CD8-positive, alpha-beta memory T cell (primary cell): Measurements from ENCODE around the gene AVL9. TPM values are rescaled to one million over a fixed set of nuclear protein-coding genes. Genes with fewer than 3 reads are reported as not detected.

Experiments
- CTCF ChIA-PET: fragments of 350-600 bp; sonication (Branson Sonifier 250); formaldehyde crosslinking; loops from one replicate; lab custom pipeline; 2021; ENCODE audit warnings: antibody characterized with exemption; lab: Charles Lee
- POLR2A ChIA-PET: fragments of 350-600 bp; sonication (Branson Sonifier 250); formaldehyde crosslinking; loops from one replicate; lab custom pipeline; 2021; ENCODE audit warnings: antibody characterized with exemption; lab: Charles Lee
- DNase-seq, 5 donors: peaks; one replicate each; pipeline versions ENCODE4 v3.0.0 to v3.0.0-alpha.2; 2020 to 2022; ENCODE audit warnings: mixed read lengths in 1 of 5
- H3K27ac ChIP-seq: one replicate; pipeline ENCODE4 v1.7.0; 2013; ENCODE audit warnings: low read depth, mild to moderate bottlenecking, low read length, moderate library complexity
- H3K27me3 ChIP-seq: 2 replicates; pipeline ENCODE4 v1.7.0; 2013; ENCODE audit warnings: low read length, mild to moderate bottlenecking; ENCODE audit not compliant: insufficient read depth, poor library complexity, severe bottlenecking
- H3K36me3 ChIP-seq: 2 replicates; pipeline ENCODE4 v1.7.0; 2013; ENCODE audit warnings: mild to moderate bottlenecking, low read length, moderate library complexity; ENCODE audit not compliant: insufficient read depth
- H3K4me1 ChIP-seq: 2 replicates; pipeline ENCODE4 v1.7.0; 2013; ENCODE audit warnings: mild to moderate bottlenecking, low read length, moderate library complexity; ENCODE audit not compliant: insufficient read depth
- H3K4me3 ChIP-seq: 2 replicates; pipeline ENCODE4 v1.7.0; 2013; ENCODE audit warnings: mild to moderate bottlenecking, low read length
- H3K9me3 ChIP-seq: 2 replicates; pipeline ENCODE4 v1.7.0; 2013; ENCODE audit warnings: mild to moderate bottlenecking, low read length
- H3K27ac Mint-ChIP-seq, 8 donors: one replicate each; pipeline ENCODE4 v1.8.0; 2020 to 2021; ENCODE audit warnings: mixed read lengths in 8 of 8, mild to moderate bottlenecking in 6 of 8, inconsistent platforms in 3 of 8, moderate library complexity in 3 of 8
- H3K27me3 Mint-ChIP-seq, 2 donors: one replicate each; pipeline ENCODE4 v1.8.0; 2020 to 2021; ENCODE audit warnings: mixed read lengths in 2 of 2, mild to moderate bottlenecking in 1 of 2, moderate library complexity in 1 of 2
- H3K36me3 Mint-ChIP-seq, 3 donors: one replicate each; pipeline ENCODE4 v1.8.0; 2020 to 2021; ENCODE audit warnings: mixed read lengths in 3 of 3, inconsistent platforms in 1 of 3, mild to moderate bottlenecking in 1 of 3
- H3K4me1 Mint-ChIP-seq, 3 donors: one replicate each; pipeline ENCODE4 v1.8.0; 2020 to 2021; ENCODE audit warnings: mixed read lengths in 3 of 3, inconsistent platforms in 1 of 3, mild to moderate bottlenecking in 1 of 3
- H3K4me3 Mint-ChIP-seq, 7 donors: one replicate each; pipeline ENCODE4 v1.8.0; 2020 to 2021; ENCODE audit warnings: mixed read lengths in 7 of 7, mild to moderate bottlenecking in 6 of 7, moderate library complexity in 4 of 7, inconsistent platforms in 2 of 7
- H3K9me3 Mint-ChIP-seq, 5 donors: one replicate each; pipeline ENCODE4 v1.8.0; 2020 to 2022; ENCODE audit warnings: mixed read lengths in 5 of 5, mild to moderate bottlenecking in 3 of 5, moderate library complexity in 2 of 5, inconsistent platforms in 1 of 5
- polyA plus RNA-seq: library from polyadenylated mRNA; unstranded; fragments of 300-500 nt; fragmentation: Illumina TruSeq; gene quantifications from one replicate; pipeline ENCODE4 v1.2.3, GENCODE V29; 2021
- total RNA-seq, 2 experiments: library from RNA; stranded (reverse); gene quantifications; one replicate each; pipeline ENCODE4 v1.2.3, GENCODE V29; 2021

The AVL9 gene
- total RNA-seq, result 10 to 100 TPM; 49.6 to 57.0 TPM
- 11.0 TPM for polyA plus RNA-seq

DNA sequence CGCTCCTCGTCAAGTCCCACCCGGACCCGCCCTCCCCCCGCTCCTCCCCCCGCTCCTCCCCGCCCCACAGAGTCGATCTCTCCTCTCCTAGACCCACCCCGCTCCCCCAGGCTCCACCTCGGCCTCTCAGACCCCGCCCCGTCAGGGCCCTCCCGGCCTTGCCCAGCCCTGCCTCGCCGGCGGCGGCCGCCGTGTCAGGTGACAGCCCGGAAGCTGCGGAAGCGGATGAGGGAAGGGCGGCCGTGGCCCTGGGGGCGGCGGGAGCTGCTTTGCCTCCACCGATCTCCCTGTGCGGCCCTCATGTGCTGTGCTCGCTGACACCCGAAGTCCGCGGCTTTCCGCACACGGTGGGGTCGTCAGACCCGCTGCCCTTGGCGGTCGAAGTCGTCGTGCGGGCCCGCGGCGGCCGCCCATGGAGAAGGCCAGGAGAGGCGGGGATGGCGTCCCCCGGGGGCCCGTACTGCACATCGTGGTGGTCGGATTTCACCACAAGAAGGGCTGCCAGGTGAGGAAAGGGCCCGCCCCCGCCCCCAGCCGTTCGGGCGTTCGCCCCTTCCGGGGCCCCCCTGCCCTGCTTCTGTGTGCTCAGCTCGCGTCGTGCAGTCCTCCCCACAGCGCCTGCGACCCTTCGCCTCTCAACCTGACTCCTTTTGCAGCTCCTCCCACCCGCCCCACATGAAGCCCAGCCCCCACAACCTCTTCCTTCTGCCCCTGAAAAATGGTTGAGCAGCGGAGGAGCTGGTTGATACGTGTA lies at the start of gene AVL9:
Gene AVL9 (plus strand): TSS at position 192 of the 754 bp plus-strand sequence. CDS start 221 bp downstream, at position 413.
- Mint-ChIP-seq H3K27me3 (no peaks in the 10 kb centered on the region), H3K27ac (peak within 1 kb of the TSS; percentile 82 to 98 (median 97)), H3K4me1 (peaks cover 29 to 56% (median 44%) of the 10 kb centered on the region in 3 donors), H3K36me3 (peaks cover 0 to 28% (median 0%) of the 10 kb centered on the region in 3 donors), H3K4me3 (peak within 1 kb of the TSS; percentile 86 to 96 (median 95)), H3K9me3 (no peaks in the 10 kb centered on the region)
- CTCF ChIA-PET, result interaction anchor here (1.0 to 1.3 kb wide), 2 partner anchors 21 to 48 kb away, joined by 3 read pairs; no protein-coding TSS in a partner anchor
- H3K4me1 ChIP-seq, result peaks cover 31% of the 10 kb centered on the region
- H3K4me3 ChIP-seq, result peak within 1 kb of the TSS; percentile 91
- POLR2A ChIA-PET, result interaction anchor here (0.6 to 2.0 kb wide), 9 partner anchors 10 to 567 kb away, joined by 3 to 10 read pairs (median 3); partner anchors contain the start of genes KBTBD2 and NT5C3A
- no peaks in the 10 kb centered on the region for H3K9me3 ChIP-seq
- no peaks in the 10 kb centered on the region for H3K36me3 ChIP-seq
- peak; percentile 99 for DNase-seq
- peak within 1 kb of the TSS; percentile 96 for H3K27ac ChIP-seq
- H3K27me3 ChIP-seq, result no peaks in the 10 kb centered on the region

- peaks cover 10 to 29% of the 10 kb centered on the region in 2 donors for H3K27me3 Mint-ChIP-seq
- no peak overlapping the region for H3K27ac ChIP-seq
- H3K9me3 Mint-ChIP-seq, result peaks cover 0 to 6% (median 4%) of the 10 kb centered on the region in 5 donors
- H3K4me3 Mint-ChIP-seq, result no peak overlapping the region
- no peaks in the 10 kb centered on the region for H3K36me3 Mint-ChIP-seq
- ChIA-PET CTCF (no interaction called here), POLR2A (no interaction called here)
- H3K27ac Mint-ChIP-seq, result no peak overlapping the region
- H3K36me3 ChIP-seq, result no peaks in the 10 kb centered on the region
- DNase-seq, result no peak
- no peaks in the 10 kb centered on the region for H3K27me3 ChIP-seq
- no peaks in the 10 kb centered on the region for H3K4me1 Mint-ChIP-seq
- no peaks in the 10 kb centered on the region for H3K9me3 ChIP-seq
- H3K4me1 ChIP-seq, result no peaks in the 10 kb centered on the region
- no peak overlapping the region for H3K4me3 ChIP-seq
Observed at GRCh38 chr7:32447218-32447617, 48.1 kb upstream of the AVL9 start.

GRCh38 chr7:32453341-32454011 lies 41.8 kb upstream of the AVL9 start:
- Histone ChIP-seq H3K4me3 (no peak overlapping the region), H3K4me1 (no peaks in the 10 kb centered on the region), H3K27ac (no peak overlapping the region), H3K36me3 (no peaks in the 10 kb centered on the region), H3K27me3 (no peaks in the 10 kb centered on the region), H3K9me3 (no peaks in the 10 kb centered on the region)
- DNase-seq, result no peak
- no peak overlapping the region for H3K4me3 Mint-ChIP-seq
- CTCF ChIA-PET, result no interaction called here
- POLR2A ChIA-PET, result no interaction called here
- no peak overlapping the region for H3K27ac Mint-ChIP-seq
- peaks cover 0 to 2% (median 0%) of the 10 kb centered on the region in 5 donors for H3K9me3 Mint-ChIP-seq
- H3K4me1 Mint-ChIP-seq, result no peaks in the 10 kb centered on the region
- H3K36me3 Mint-ChIP-seq, result no peaks in the 10 kb centered on the region
- H3K27me3 Mint-ChIP-seq, result peaks cover 14 to 43% of the 10 kb centered on the region in 2 donors

- H3K4me3 ChIP-seq, result no peak overlapping the region
Observed at GRCh38 chr7:32458025-32458424, 37.3 kb upstream of the AVL9 start.

GRCh38 chr7:32459788-32460187 lies 35.5 kb upstream of the AVL9 start:
- POLR2A ChIA-PET, result no interaction called here
- Mint-ChIP-seq H3K9me3 (no peaks in the 10 kb centered on the region), H3K36me3 (no peaks in the 10 kb centered on the region), H3K4me3 (no peak overlapping the region), H3K27me3 (peaks cover 15 to 33% of the 10 kb centered on the region in 2 donors), H3K4me1 (no peaks in the 10 kb centered on the region), H3K27ac (no peak overlapping the region)
- Histone ChIP-seq H3K27ac (no peak overlapping the region), H3K9me3 (no peaks in the 10 kb centered on the region), H3K4me3 (no peak overlapping the region), H3K27me3 (no peaks in the 10 kb centered on the region), H3K36me3 (no peaks in the 10 kb centered on the region), H3K4me1 (no peaks in the 10 kb centered on the region)
- CTCF ChIA-PET, result no interaction called here
- no peak for DNase-seq

More at GRCh38 chr7:32458025-32458424, 37.3 kb upstream of the AVL9 start:
- no peaks in the 10 kb centered on the region for H3K9me3 ChIP-seq
- H3K36me3 Mint-ChIP-seq, result no peaks in the 10 kb centered on the region
- peaks cover 16 to 50% of the 10 kb centered on the region in 2 donors for H3K27me3 Mint-ChIP-seq
- H3K27me3 ChIP-seq, result no peaks in the 10 kb centered on the region
- H3K4me1 Mint-ChIP-seq, result no peaks in the 10 kb centered on the region
- ChIA-PET CTCF (interaction anchor here (1.5 kb wide), 1 partner anchor 9 kb away, joined by 5 read pairs; no protein-coding TSS in a partner anchor), POLR2A (no interaction called here)
- H3K27ac ChIP-seq, result no peak overlapping the region
- no peak for DNase-seq
- no peak overlapping the region for H3K27ac Mint-ChIP-seq
- H3K4me1 ChIP-seq, result no peaks in the 10 kb centered on the region
- no peaks in the 10 kb centered on the region for H3K9me3 Mint-ChIP-seq
- H3K4me3 Mint-ChIP-seq, result no peak overlapping the region
- H3K36me3 ChIP-seq, result no peaks in the 10 kb centered on the region

DNA sequence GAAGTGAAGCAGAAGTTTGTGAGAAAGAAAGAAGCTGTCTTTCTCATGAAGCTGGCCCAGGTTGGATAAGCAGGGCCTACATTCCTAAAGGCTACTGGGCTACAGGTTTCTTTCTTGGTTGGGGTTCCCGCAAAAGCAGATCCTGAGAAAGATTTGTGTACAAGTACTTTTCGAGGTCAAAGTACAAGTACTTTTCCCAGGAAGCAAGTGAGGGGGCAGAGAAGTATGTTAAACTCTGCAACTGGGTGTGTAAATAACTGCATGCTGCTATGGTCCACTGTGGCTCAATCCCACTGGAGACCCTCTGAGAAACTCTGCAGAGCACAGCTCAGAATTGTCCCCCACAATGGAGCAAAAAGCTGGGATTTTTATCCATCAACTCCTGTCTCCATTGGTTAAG lies 33.8 kb upstream of the AVL9 start:
- no peak overlapping the region for H3K27ac ChIP-seq
- Mint-ChIP-seq H3K36me3 (no peaks in the 10 kb centered on the region), H3K4me1 (no peaks in the 10 kb centered on the region), H3K4me3 (no peak overlapping the region), H3K27me3 (peaks cover 15 to 30% of the 10 kb centered on the region in 2 donors), H3K9me3 (no peaks in the 10 kb centered on the region), H3K27ac (no peak overlapping the region)
- H3K36me3 ChIP-seq, result no peaks in the 10 kb centered on the region
- POLR2A ChIA-PET, result no interaction called here
- DNase-seq, result no peak
- H3K4me3 ChIP-seq, result no peak overlapping the region
- no peaks in the 10 kb centered on the region for H3K27me3 ChIP-seq
- H3K4me1 ChIP-seq, result no peaks in the 10 kb centered on the region
- H3K9me3 ChIP-seq, result no peaks in the 10 kb centered on the region
- CTCF ChIA-PET, result no interaction called here

DNA sequence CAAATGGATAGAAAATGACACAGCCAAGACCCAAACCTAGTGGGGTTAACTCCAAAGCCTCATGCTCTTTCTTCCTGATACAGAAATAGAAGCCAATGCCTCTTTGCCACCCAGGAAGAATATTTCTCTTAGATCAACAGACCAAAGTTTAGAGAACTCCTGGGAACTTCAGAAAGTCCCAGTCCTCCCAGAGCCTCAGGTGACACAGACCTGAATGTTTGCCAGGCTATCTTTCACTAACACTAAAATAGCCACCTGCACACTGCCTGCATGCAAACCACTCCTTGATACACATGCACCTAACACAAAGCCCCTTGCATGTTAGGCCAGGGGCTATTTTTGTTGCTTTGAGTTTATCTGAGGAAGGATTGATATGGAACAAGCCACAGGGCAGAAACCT lies 32.8 kb upstream of the AVL9 start:
- ChIA-PET CTCF (no interaction called here), POLR2A (no interaction called here)
- H3K27ac Mint-ChIP-seq, result no peak overlapping the region
- Histone ChIP-seq H3K27me3 (no peaks in the 10 kb centered on the region), H3K36me3 (no peaks in the 10 kb centered on the region), H3K27ac (no peak overlapping the region), H3K4me3 (no peak overlapping the region), H3K4me1 (no peaks in the 10 kb centered on the region), H3K9me3 (no peaks in the 10 kb centered on the region)
- DNase-seq, result no peak
- H3K36me3 Mint-ChIP-seq, result no peaks in the 10 kb centered on the region
- H3K9me3 Mint-ChIP-seq, result no peaks in the 10 kb centered on the region
- peaks cover 11 to 23% of the 10 kb centered on the region in 2 donors for H3K27me3 Mint-ChIP-seq
- no peaks in the 10 kb centered on the region for H3K4me1 Mint-ChIP-seq
- H3K4me3 Mint-ChIP-seq, result no peak overlapping the region

GRCh38 chr7:32462977-32463376 lies 32.3 kb upstream of the AVL9 start:
- no peak for DNase-seq
- Mint-ChIP-seq H3K4me1 (no peaks in the 10 kb centered on the region), H3K4me3 (no peak overlapping the region)

More at GRCh38 chr7:32462977-32463376, 32.3 kb upstream of the AVL9 start:
- ChIA-PET CTCF (no interaction called here), POLR2A (no interaction called here)
- H3K36me3 ChIP-seq, result no peaks in the 10 kb centered on the region
- H3K27me3 ChIP-seq, result no peaks in the 10 kb centered on the region
- no peaks in the 10 kb centered on the region for H3K4me1 ChIP-seq
- Mint-ChIP-seq H3K27ac (no peak overlapping the region), H3K9me3 (no peaks in the 10 kb centered on the region), H3K27me3 (peaks cover 11 to 21% of the 10 kb centered on the region in 2 donors), H3K36me3 (no peaks in the 10 kb centered on the region)
- H3K27ac ChIP-seq, result no peak overlapping the region
- no peak overlapping the region for H3K4me3 ChIP-seq
- no peaks in the 10 kb centered on the region for H3K9me3 ChIP-seq
